Endodermal cell (in vitro differentiated cells): ENCODE data around the gene STOX2. TPM values are rescaled to one million over a fixed set of nuclear protein-coding genes. Genes with fewer than 3 reads are reported as not detected.

Experiments used
- DNase-seq: peaks from one replicate; pipeline ENCODE4 v3.0.0-alpha.2; 2017
- H3K27ac ChIP-seq: 2 replicates; pipeline ENCODE4 v1.5.1; 2013; ENCODE audit warnings: mild to moderate bottlenecking, low read depth, low read length, moderate library complexity
- H3K27me3 ChIP-seq: 2 replicates; pipeline ENCODE4 v1.6.1; 2013; ENCODE audit warnings: mild to moderate bottlenecking, low read length, moderate library complexity; ENCODE audit not compliant: insufficient read depth, control insufficient read depth, poor library complexity, severe bottlenecking
- H3K36me3 ChIP-seq: 2 replicates; pipeline ENCODE4 v1.7.0; 2013; ENCODE audit warnings: mild to moderate bottlenecking, low read length, moderate library complexity; ENCODE audit not compliant: control insufficient read depth, insufficient read depth
- H3K4me1 ChIP-seq: one replicate; pipeline ENCODE4 v1.7.0; 2013; ENCODE audit warnings: low read length; ENCODE audit not compliant: control insufficient read depth, insufficient read depth
- H3K4me3 ChIP-seq: 2 replicates; pipeline ENCODE4 v1.5.1; 2013; ENCODE audit warnings: mild to moderate bottlenecking, low read length, moderate library complexity
- H3K9ac ChIP-seq: 2 replicates; pipeline ENCODE4 v1.6.1; 2013; ENCODE audit warnings: mild to moderate bottlenecking, low read length, moderate library complexity; ENCODE audit not compliant: poor library complexity, severe bottlenecking; ENCODE audit errors: extremely low read depth
- H3K9me3 ChIP-seq: 2 replicates; pipeline ENCODE4 v1.6.1; 2013; ENCODE audit warnings: mild to moderate bottlenecking, low read length, moderate library complexity; ENCODE audit not compliant: control insufficient read depth
- H3K27ac Mint-ChIP-seq: 2 replicates; pipeline ENCODE4 v1.8.0; 2020; ENCODE audit warnings: mixed read lengths
- H3K27me3 Mint-ChIP-seq: 2 replicates; pipeline ENCODE4 v1.8.0; 2021; ENCODE audit warnings: mild to moderate bottlenecking, mixed read lengths; ENCODE audit not compliant: insufficient read depth
- H3K36me3 Mint-ChIP-seq: 2 replicates; pipeline ENCODE4 v1.8.0; 2020; ENCODE audit warnings: low read depth, mixed read lengths
- H3K4me1 Mint-ChIP-seq: 2 replicates; pipeline ENCODE4 v1.8.0; 2020; ENCODE audit warnings: mixed read lengths
- H3K4me3 Mint-ChIP-seq: 2 replicates; pipeline ENCODE4 v1.8.0; 2020; ENCODE audit warnings: mild to moderate bottlenecking, moderate library complexity, mixed read lengths
- H3K9me3 Mint-ChIP-seq: 2 replicates; pipeline ENCODE4 v1.8.0; 2020; ENCODE audit warnings: mild to moderate bottlenecking, mixed read lengths
- CTCF ChIP-seq: fragments of 200-600 bp; sonication (generic); conservative IDR thresholded peaks from 2 replicates; pipeline ENCODE4 v1.5.0; 2021; ENCODE audit warnings: antibody characterized with exemption, mild to moderate bottlenecking
- WGBS, 2 experiments: methylation state at CpG; one replicate each; pipeline versions ENCODE4 v1.1.5 to v1.1.7; 2013; ENCODE audit warnings: missing lambda C conversion rate in 2 of 2, mixed read lengths in 1 of 2; ENCODE audit not compliant: insufficient coverage in 1 of 2, insufficient read length in 1 of 2; 5-methylcytosine and 5-hydroxymethylcytosine counted together
- total RNA-seq, 2 donors: library from RNA; stranded (reverse); fragmentation: NEBNext Ultra II Directional in 1 of 2; extraction: Animal tissue kit (Norgen Biotek cat#: 25700) in 1 of 2; gene quantifications; 2 replicates in 1 of 2; 3 replicates in 1 of 2; pipeline ENCODE4 v1.2.1, GENCODE V29; 2021

STOX2 gene
- total RNA-seq, 2 donors from 2014 or later: 8.5 to 13.1 TPM

GRCh38 chr4:183940864-183941263 is 35.8 kb downstream of the STOX2 start:
- no peak overlapping the region for H3K9ac ChIP-seq
- no peak for TF ChIP-seq CTCF
- DNase-seq: no peak
- Mint-ChIP-seq H3K4me3 (no peak overlapping the region), H3K27me3 (no peaks in the 10 kb centered on the region), H3K9me3 (no peaks in the 10 kb centered on the region), H3K36me3 (peaks cover 2% of the 10 kb centered on the region), H3K4me1 (peaks cover 5% of the 10 kb centered on the region), H3K27ac (no peak overlapping the region)
- H3K9me3 ChIP-seq: no peaks in the 10 kb centered on the region
- H3K4me1 ChIP-seq: peaks cover 2% of the 10 kb centered on the region
- H3K27me3 ChIP-seq: no peaks in the 10 kb centered on the region
- no peak overlapping the region for H3K27ac ChIP-seq
- no peak overlapping the region for H3K4me3 ChIP-seq
- 60 to 69% methylated on average over 3 to 4 of the region's 4 CpGs for WGBS, 2 experiments
- H3K36me3 ChIP-seq: no peaks in the 10 kb centered on the region

- Mint-ChIP-seq H3K36me3 (peaks cover 2% of the 10 kb centered on the region), H3K4me1 (no peaks in the 10 kb centered on the region), H3K27ac (no peak overlapping the region), H3K27me3 (no peaks in the 10 kb centered on the region), H3K4me3 (no peak overlapping the region), H3K9me3 (no peaks in the 10 kb centered on the region)
- no peak overlapping the region for H3K4me3 ChIP-seq
- no peaks in the 10 kb centered on the region for H3K4me1 ChIP-seq
- no peaks in the 10 kb centered on the region for H3K9me3 ChIP-seq
- DNase-seq: no peak
- H3K27ac ChIP-seq: no peak overlapping the region
- TF ChIP-seq CTCF: no peak
- no peak overlapping the region for H3K9ac ChIP-seq
- H3K36me3 ChIP-seq: no peaks in the 10 kb centered on the region
- no peaks in the 10 kb centered on the region for H3K27me3 ChIP-seq
Observed at GRCh38 chr4:183941964-183942363, 36.9 kb downstream of the STOX2 start.

GRCh38 chr4:183945741-183946140 is 40.6 kb downstream of the STOX2 start:
- Histone ChIP-seq H3K27ac (no peak overlapping the region), H3K36me3 (no peaks in the 10 kb centered on the region), H3K4me3 (no peak overlapping the region), H3K27me3 (no peaks in the 10 kb centered on the region), H3K4me1 (no peaks in the 10 kb centered on the region), H3K9ac (no peak overlapping the region), H3K9me3 (no peaks in the 10 kb centered on the region)
- no peak for TF ChIP-seq CTCF
- Mint-ChIP-seq H3K4me1 (peaks cover 11% of the 10 kb centered on the region), H3K27me3 (no peaks in the 10 kb centered on the region), H3K36me3 (no peaks in the 10 kb centered on the region), H3K27ac (no peak overlapping the region), H3K9me3 (no peaks in the 10 kb centered on the region), H3K4me3 (no peak overlapping the region)
- no peak for DNase-seq
- 92 to 97% methylated on average over 3 to 8 of the region's 8 CpGs for WGBS, 2 experiments
